HepG2 (cell line): ENCODE measurements around the gene NEK5. TPM values are rescaled to one million over a fixed set of nuclear protein-coding genes. Genes with fewer than 3 reads are reported as not detected.
A peak's percentile ranks its signal among the peaks of the same experiment; 100 is the strongest.

Source experiments
- ARID4A ChIP-seq: sonication (generic); formaldehyde crosslinking; IDR thresholded peaks from 2 replicates; pipeline ENCODE4 v1.5.0; 2020; ENCODE audit warnings: mild to moderate bottlenecking, missing genetic modification reagents, borderline replicate concordance
- CBX2 ChIP-seq, 2 experiments: fragments of 200-600 bp in 1 of 2; sonication (generic); formaldehyde crosslinking in 1 of 2; IDR thresholded peaks; 2 replicates each; pipeline versions ENCODE4 v1.7.0 to v1.8.1; 2018 to 2022; ENCODE audit warnings: low read depth in 2 of 2, low read length in 1 of 2, mild to moderate bottlenecking in 1 of 2, missing genetic modification reagents in 1 of 2
- DMTF1 ChIP-seq: sonication (generic); formaldehyde crosslinking; IDR thresholded peaks from 2 replicates; pipeline ENCODE4 v1.4.0; 2020; ENCODE audit warnings: mild to moderate bottlenecking, missing genetic modification reagents
- IKZF1 ChIP-seq: fragments of 450-650 bp; IDR thresholded peaks from 2 replicates; pipeline ENCODE4 v1.7.1; 2016
- JUN ChIP-seq: sonication (generic); formaldehyde crosslinking; IDR thresholded peaks from 2 replicates; pipeline ENCODE4 v1.4.0; 2020; ENCODE audit warnings: mild to moderate bottlenecking, missing genetic modification reagents
- KDM2A ChIP-seq: sonication (generic); formaldehyde crosslinking; IDR thresholded peaks from 2 replicates; pipeline ENCODE4 v1.4.0; 2020; ENCODE audit warnings: low read depth, missing genetic modification reagents, borderline replicate concordance
- MTF2 ChIP-seq: sonication (generic); formaldehyde crosslinking; IDR thresholded peaks from 2 replicates; pipeline ENCODE4 v1.5.0; 2020; ENCODE audit warnings: missing genetic modification reagents, borderline replicate concordance
- NFIC ChIP-seq: IDR thresholded peaks from 2 replicates; pipeline ENCODE4 v1.6.1; 2012; ENCODE audit warnings: mild to moderate bottlenecking, low read length, inconsistent platforms
- SAFB2 ChIP-seq: sonication (generic); formaldehyde crosslinking; IDR thresholded peaks from 2 replicates; pipeline ENCODE4 v1.5.1; 2020; ENCODE audit warnings: missing genetic modification reagents, low read depth, mild to moderate bottlenecking, borderline replicate concordance
- SIX1 ChIP-seq: sonication (generic); formaldehyde crosslinking; IDR thresholded peaks from 2 replicates; pipeline ENCODE4 v1.4.0; 2020; ENCODE audit warnings: missing genetic modification reagents, borderline replicate concordance
- SMAD3 ChIP-seq: sonication (generic); formaldehyde crosslinking; IDR thresholded peaks from 2 replicates; pipeline ENCODE4 v1.4.0; 2020; ENCODE audit warnings: missing genetic modification reagents
- ZBTB49 ChIP-seq: sonication (generic); formaldehyde crosslinking; IDR thresholded peaks from 2 replicates; pipeline ENCODE4 v1.4.0; 2020; ENCODE audit warnings: missing genetic modification reagents, borderline replicate concordance
- ZGPAT ChIP-seq: IDR thresholded peaks from 2 replicates; pipeline ENCODE4 v1.6.1; 2016; ENCODE audit warnings: mild to moderate bottlenecking
- ZNF430 ChIP-seq: sonication (generic); formaldehyde crosslinking; IDR thresholded peaks from 2 replicates; pipeline ENCODE4 v1.9.0; 2021; ENCODE audit warnings: mild to moderate bottlenecking, missing genetic modification reagents
- ZNF589 ChIP-seq: sonication (generic); formaldehyde crosslinking; conservative IDR thresholded peaks from 2 replicates; pipeline ENCODE4 v1.8.0; 2022; ENCODE audit warnings: mild to moderate bottlenecking, moderate library complexity, missing genetic modification reagents
- polyA plus RNA-seq, 8 experiments: library from polyadenylated mRNA; depleted of rRNA in 3 of 8; stranded (reverse) in 7 of 8; unstranded in 1 of 8; fragments of >200 nt; fragmentation: Illumina TruSeq in 4 of 8; extraction: Trizol in 4 of 8; gene quantifications; 2 replicates each; pipeline versions ENCODE4 v1.2.1 to v1.2.3, GENCODE V29; 2011 to 2016; ENCODE audit warnings: low read depth in 4 of 8, missing spikeins in 1 of 8, mixed read lengths in 1 of 8; ENCODE audit not compliant: insufficient read depth in 1 of 8
- total RNA-seq, 5 experiments: library from RNA; depleted of rRNA; stranded (reverse); fragments of >200 nt; fragmentation: Illumina TruSeq; extraction: Trizol; gene quantifications; 2 replicates each; pipeline ENCODE4 v1.2.3, GENCODE V29; 2016; ENCODE audit warnings: low read depth in 1 of 5

The NEK5 gene
- total and polyA plus RNA-seq, 2 of the 13 experiments (the other 11 are each of a cell fraction or from before 2014, with no cell fraction given): 0.12 to 0.22 TPM

GRCh38 chr13:52011632-52012511 lies 117.0 kb downstream of the NEK5 start, which contains the start of gene ALG11 (continued):
- TF ChIP-seq SIX1 (peak; percentile 54; the same call in 1 of the 2 replicates), ZGPAT (CRISPR knock-in tag) (peak; percentile 98), SAFB2 (CRISPR knock-in tag) (no peak; the same call in none of the 2 replicates), ZNF430 (CRISPR knock-in tag) (peak; percentile 99), ZBTB49 (no peak), JUN (CRISPR knock-in tag) (peak; percentile 59; the same call in 1 of the 2 replicates), MTF2 (CRISPR knock-in tag) (peak; percentile 87), DMTF1 (CRISPR knock-in tag) (no peak), ARID4A (CRISPR knock-in tag) (peak; percentile 98), ZNF589 (CRISPR knock-in tag) (peak; percentile 91), NFIC (no peak), CBX2 (IDR thresholded peaks at IDR 0.05; ENCODE audit: low read depth, low read length) (no peak), CBX2 (CRISPR knock-in tag; IDR thresholded peaks at IDR 0.05; ENCODE audit: low read depth) (no peak; the same call in 1 of the 2 replicates), SMAD3 (CRISPR knock-in tag) (peak; percentile 56; the same call in 1 of the 2 replicates), IKZF1 (no peak), KDM2A (CRISPR knock-in tag) (peak; percentile 89; the same call in 1 of the 2 replicates)
